Stomach smooth muscle (tissue), 2 donors: ENCODE results near the gene EFNB3.

Experiments
- H3K27ac ChIP-seq: one replicate; pipeline ENCODE4 v1.7.0; 2013; ENCODE audit warnings: mild to moderate bottlenecking, low read length, inconsistent platforms
- H3K27me3 ChIP-seq, 2 donors: one replicate each; pipeline ENCODE4 v1.7.0; 2013; ENCODE audit warnings: low read length in 2 of 2; ENCODE audit not compliant: insufficient read depth in 2 of 2, control insufficient read depth in 1 of 2
- H3K36me3 ChIP-seq, 2 donors: one replicate each; pipeline ENCODE4 v1.7.0; 2013; ENCODE audit warnings: low read length in 2 of 2; ENCODE audit not compliant: control insufficient read depth in 2 of 2, insufficient read depth in 2 of 2
- H3K4me1 ChIP-seq: one replicate; pipeline ENCODE4 v1.7.0; 2013; ENCODE audit warnings: low read length; ENCODE audit not compliant: control insufficient read depth, insufficient read depth
- H3K4me3 ChIP-seq, 2 donors: one replicate each; pipeline ENCODE4 v1.7.0; 2013; ENCODE audit warnings: low read length in 2 of 2
- H3K9ac ChIP-seq, 2 donors: one replicate each; pipeline ENCODE4 v1.7.0; 2013; ENCODE audit warnings: low read length in 2 of 2, mild to moderate bottlenecking in 1 of 2
- H3K9me3 ChIP-seq, 2 donors: one replicate each; pipeline ENCODE4 v1.7.0; 2013; ENCODE audit warnings: low read length in 2 of 2; ENCODE audit not compliant: control insufficient read depth in 2 of 2
- donor health status: healthy.
- donor health status: Pancreatic carcinoma.

The EFNB3 gene

DNA sequence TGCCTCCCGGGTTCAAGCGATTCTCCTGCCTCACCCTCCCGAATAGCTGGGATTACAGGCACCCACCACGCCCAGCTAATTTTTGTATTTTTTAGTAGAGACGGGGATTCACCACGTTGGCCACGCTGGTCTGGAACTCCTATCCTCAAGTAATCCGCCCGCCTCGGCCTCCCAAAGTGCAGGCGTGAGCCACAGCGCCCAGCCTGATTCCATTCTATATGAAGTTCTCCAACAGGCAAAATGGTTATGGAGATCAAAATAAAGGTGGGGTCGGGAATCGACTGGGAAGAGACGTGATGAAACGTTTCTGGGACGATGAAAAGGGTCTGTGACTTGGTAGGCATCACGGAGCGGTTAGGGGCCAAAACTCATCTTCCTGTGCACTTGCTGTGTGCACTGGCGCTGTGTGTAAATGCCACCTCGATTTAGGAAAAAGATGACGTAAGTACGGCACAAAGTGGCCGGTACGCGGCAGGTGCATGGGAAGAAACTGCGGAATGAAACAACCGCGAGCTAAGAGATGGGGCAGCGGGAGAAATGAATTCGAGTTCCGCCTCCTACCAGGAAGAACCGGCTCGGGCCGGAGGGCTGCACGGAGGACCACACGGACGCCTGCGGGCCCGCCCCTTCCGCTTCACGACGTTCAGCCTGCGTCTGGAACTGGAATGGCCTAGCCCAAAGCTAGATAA, 19.3 kb upstream of the EFNB3 start:
- Histone ChIP-seq H3K27ac (peak overlapping the region; percentile 98), H3K4me3 (peak overlapping the region; percentile 99 to 100), H3K9ac (peak overlapping the region; percentile 96 to 99), H3K9me3 (no peaks in the 10 kb centered on the region), H3K36me3 (no peaks in the 10 kb centered on the region), H3K4me1 (peaks cover 19% of the 10 kb centered on the region), H3K27me3 (no peaks in the 10 kb centered on the region)

DNA sequence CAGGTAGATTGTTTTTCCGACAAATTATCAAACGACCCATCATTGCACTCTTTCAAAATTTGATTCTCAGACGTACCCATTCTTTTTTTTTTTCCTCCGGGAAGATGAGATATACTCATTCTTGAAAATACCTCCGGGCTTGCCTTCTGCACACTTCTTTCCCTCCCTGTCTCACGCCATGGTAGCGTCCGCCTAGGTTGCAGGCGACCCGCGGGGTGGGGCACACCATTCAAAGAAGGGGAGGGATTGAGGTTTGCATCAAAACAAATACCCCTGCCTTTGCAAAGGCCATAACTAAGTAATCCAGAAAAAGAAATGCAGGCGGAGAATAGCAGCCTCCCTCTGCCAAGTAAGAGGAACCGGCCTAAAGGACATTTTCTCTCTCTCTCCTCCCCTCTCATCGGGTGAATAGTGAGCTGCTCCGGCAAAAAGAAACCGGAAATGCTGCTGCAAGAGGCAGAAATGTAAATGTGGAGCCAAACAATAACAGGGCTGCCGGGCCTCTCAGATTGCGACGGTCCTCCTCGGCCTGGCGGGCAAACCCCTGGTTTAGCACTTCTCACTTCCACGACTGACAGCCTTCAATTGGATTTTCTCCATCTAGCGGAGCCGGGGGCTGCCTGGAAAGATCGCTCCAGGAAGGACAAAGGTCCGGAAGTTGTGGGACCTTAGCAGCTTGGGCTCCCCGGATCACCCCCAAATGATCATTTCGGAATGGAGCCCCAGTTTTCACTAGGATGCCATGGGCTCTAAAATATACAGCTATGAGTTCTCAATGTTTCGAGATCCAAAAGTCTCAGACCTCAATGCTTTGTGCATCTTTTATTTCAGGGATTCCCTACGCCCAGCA, 18.6 kb upstream of the EFNB3 start:
- H3K4me3 ChIP-seq = peak overlapping the region; percentile 99 to 100
- H3K27ac ChIP-seq = peak overlapping the region; percentile 98
- no peaks in the 10 kb centered on the region for H3K36me3 ChIP-seq
- H3K27me3 ChIP-seq = no peaks in the 10 kb centered on the region
- H3K9me3 ChIP-seq = no peaks in the 10 kb centered on the region
- peak overlapping the region; percentile 96 to 99 for H3K9ac ChIP-seq
- H3K4me1 ChIP-seq = peaks cover 19% of the 10 kb centered on the region

DNA sequence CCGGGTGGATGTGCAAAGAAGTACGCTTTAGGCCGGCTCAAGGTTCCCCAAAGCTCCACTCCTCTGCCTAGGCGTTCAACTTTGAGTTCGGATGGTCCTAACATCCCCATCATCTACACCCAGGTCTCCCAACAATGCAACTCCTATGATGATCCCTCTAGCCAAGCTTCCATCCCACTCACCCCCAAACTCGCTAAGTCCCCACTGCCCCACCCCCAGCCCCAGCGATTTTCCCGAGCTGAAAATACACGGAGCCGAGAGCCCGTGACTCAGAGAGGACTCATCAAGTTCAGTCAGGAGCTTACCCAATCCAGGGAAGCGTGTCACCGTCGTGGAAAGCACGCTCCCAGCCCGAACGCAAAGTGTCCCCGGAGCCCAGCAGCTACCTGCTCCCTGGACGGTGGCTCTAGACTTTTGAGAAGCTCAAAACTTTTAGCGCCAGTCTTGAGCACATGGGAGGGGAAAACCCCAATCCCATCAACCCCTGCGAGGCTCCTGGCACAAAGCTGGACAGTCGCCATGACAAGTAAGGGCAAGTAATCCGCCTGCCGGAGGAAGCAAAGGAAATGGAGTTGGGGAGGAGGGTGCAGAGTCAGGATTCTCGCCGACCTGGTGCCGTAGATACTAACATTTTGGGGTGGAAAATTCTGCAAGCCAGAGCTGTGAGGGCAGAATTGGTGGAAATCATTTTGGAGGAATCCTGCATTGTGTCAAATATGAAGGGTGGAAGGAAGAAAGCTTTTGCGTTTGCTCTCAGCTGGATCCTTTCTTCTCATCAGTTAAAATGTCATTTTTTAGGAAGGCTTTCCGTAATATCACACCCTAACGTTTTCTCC, 17.7 kb upstream of the EFNB3 start, which contains the start of gene TP53:
TP53 (minus strand) TSS at position 419 of the 836 bp plus-strand sequence. CDS start 10,896 bp downstream, outside the sequence.
- H3K36me3 ChIP-seq = no peaks in the 10 kb centered on the region
- H3K4me1 ChIP-seq = peaks cover 19% of the 10 kb centered on the region
- peak within 1 kb of the TSS; percentile 98 for H3K27ac ChIP-seq
- no peaks in the 10 kb centered on the region for H3K9me3 ChIP-seq
- H3K4me3 ChIP-seq = peak within 1 kb of the TSS; percentile 99 to 100
- H3K9ac ChIP-seq = peak within 1 kb of the TSS; percentile 96 to 99
- no peaks in the 10 kb centered on the region for H3K27me3 ChIP-seq

DNA sequence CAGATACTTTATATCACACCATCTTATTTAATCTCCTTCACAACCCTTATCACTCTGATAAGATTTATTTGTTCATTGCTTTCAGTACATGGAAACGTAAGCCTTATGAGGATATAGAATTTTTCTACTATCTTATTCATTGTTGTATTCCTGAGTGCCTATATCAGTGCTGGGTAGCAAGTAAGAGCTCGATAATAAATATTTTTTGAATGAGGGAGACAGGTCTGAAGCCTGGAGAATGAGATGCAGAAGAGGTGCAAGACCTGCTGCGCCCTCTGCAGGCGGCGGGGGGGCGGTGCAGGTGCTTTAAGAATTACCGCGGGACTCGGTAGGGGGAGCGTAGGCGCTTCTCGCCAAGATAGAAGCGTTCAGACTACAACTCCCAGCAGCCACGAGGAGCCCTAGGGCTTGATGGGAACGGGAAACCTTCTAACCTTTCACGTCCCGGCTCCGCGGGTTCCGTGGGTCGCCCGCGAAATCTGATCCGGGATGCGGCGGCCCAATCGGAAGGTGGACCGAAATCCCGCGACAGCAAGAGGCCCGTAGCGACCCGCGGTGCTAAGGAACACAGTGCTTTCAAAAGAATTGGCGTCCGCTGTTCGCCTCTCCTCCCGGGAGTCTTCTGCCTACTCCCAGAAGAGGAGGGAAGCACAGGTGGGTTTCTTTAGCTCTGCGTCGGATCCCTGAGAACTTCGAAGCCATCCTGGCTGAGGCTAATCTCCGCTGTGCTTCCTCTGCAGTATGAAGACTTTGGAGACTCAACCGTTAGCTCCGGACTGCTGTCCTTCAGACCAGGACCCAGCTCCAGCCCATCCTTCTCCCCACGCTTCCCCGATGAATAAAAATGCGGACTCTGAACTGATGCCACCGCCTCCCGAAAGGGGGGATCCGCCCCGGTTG, 16.8 kb upstream of the EFNB3 start, which contains the start of gene WRAP53:
WRAP53 (plus strand) TSS at position 570 of the 900 bp plus-strand sequence; CDS start at position 742, 172 bp downstream.
- H3K4me3 ChIP-seq = peak within 1 kb of the TSS; percentile 99 to 100
- no peaks in the 10 kb centered on the region for H3K27me3 ChIP-seq
- H3K4me1 ChIP-seq = peaks cover 19% of the 10 kb centered on the region
- H3K9me3 ChIP-seq = no peaks in the 10 kb centered on the region
- peak within 1 kb of the TSS; percentile 98 for H3K27ac ChIP-seq
- H3K9ac ChIP-seq = peak within 1 kb of the TSS; percentile 96 to 99
- H3K36me3 ChIP-seq = no peaks in the 10 kb centered on the region

DNA sequence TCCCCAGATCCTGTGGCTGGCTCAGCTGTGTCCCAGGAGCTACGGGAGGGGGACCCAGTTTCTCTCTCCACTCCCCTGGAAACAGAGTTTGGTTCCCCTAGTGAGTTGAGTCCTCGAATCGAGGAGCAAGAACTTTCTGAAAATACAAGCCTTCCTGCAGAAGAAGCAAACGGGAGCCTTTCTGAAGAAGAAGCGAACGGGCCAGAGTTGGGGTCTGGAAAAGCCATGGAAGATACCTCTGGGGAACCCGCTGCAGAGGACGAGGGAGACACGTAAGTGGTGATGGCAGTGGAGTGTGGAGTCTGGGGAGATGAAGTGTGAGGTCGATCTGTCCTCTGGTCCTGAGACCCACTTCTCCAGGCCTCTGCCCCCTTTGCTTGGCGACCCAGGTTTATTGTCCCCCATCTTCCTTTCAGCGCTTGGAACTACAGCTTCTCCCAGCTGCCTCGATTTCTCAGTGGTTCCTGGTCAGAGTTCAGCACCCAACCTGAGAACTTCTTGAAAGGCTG, 16.1 kb upstream of the EFNB3 start:
- Histone ChIP-seq H3K9me3 (no peaks in the 10 kb centered on the region), H3K4me1 (peaks cover 19% of the 10 kb centered on the region), H3K27ac (peak overlapping the region; percentile 98), H3K36me3 (no peaks in the 10 kb centered on the region), H3K9ac (peak overlapping the region; percentile 91 to 94), H3K4me3 (peak overlapping the region; percentile 93 to 99), H3K27me3 (no peaks in the 10 kb centered on the region)

DNA sequence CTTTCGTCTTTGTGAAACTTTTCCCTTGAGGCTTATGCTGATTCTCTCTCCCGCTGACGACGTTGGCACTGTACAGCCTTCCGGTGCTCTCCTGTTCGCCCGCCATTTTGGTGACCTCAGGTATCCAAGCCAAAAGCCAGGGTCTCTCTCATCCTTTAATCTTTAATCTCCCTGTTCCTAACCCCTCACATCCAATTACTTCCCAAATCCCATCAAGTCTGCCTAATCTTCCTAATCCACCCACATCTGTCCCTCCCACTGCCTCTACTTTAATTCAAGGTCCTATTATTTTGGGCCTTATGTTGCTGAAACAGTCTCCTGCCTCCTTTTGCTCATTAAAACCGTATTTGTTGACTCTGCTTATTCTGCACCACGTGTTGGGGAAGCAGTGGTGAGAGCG, 9.4 kb upstream of the EFNB3 start:
- no peaks in the 10 kb centered on the region for H3K27me3 ChIP-seq
- H3K27ac ChIP-seq = no peak overlapping the region
- H3K4me3 ChIP-seq = no peak overlapping the region
- no peak overlapping the region for H3K9ac ChIP-seq
- H3K36me3 ChIP-seq = peaks cover 7 to 9% of the 10 kb centered on the region in 2 donors
- H3K4me1 ChIP-seq = no peaks in the 10 kb centered on the region
- no peaks in the 10 kb centered on the region for H3K9me3 ChIP-seq

DNA sequence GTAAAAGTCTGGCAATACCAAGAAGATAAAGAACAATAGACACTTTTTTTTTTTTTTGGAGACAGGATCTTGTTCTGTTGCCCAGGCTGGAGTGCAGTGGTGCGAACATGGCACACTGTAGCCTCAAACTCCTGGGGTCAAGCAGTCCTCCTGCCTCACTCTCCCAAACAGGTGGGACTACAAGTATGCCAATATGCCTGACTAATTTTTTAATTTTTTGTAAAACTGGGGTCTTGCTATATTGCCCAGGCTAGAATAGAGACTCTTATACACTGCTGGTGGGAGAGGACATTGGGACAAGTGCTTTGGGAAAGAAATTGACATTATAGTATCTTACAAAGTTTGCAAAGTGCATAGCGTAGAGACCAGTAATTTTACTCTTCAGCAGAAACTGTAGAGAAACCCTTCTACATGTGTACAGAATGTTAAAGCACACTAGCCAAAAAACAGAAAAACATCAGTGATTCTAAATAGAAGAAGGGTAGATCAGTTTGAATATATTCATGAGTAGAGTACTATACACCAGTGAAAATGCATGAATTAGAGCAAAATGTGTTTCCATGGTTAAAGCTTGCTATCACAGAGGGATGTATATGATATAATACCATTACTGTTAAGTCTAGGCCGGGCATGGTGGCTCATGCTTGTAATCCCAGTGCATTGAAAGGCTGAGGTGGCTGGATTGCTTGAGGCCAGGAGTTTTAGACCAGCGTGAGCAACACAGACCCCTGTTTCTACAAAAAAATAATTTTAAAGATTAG, 7.0 kb upstream of the EFNB3 start:
- H3K4me3 ChIP-seq = no peak overlapping the region
- H3K36me3 ChIP-seq = peaks cover 13 to 26% of the 10 kb centered on the region in 2 donors
- peaks cover 4 to 10% of the 10 kb centered on the region in 2 donors for H3K27me3 ChIP-seq
- no peak overlapping the region for H3K9ac ChIP-seq
- no peak overlapping the region for H3K27ac ChIP-seq
- no peaks in the 10 kb centered on the region for H3K4me1 ChIP-seq
- H3K9me3 ChIP-seq = no peaks in the 10 kb centered on the region

DNA sequence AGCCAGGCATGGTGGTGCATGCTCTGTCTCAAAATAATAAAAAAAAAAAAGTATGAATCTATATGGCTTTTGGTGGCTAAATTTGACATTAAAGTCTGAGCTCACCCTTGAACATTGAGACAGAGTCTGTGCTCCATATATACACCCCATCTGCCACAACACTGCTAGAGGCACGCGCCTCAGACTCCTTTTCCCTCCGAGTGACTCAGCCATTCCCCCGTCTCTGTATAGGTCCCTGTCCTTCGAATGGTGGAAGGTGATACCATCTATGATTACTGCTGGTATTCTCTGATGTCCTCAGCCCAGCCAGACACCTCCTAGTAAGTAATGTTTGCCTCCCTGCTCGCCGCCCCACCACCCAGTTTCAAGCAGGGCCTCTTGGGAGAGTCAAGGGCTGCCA, 4.5 kb upstream of the EFNB3 start:
- peaks cover 14% of the 10 kb centered on the region for H3K4me1 ChIP-seq
- no peak overlapping the region for H3K4me3 ChIP-seq
- H3K9ac ChIP-seq = no peak overlapping the region
- H3K27me3 ChIP-seq = peaks cover 27 to 29% of the 10 kb centered on the region in 2 donors
- H3K36me3 ChIP-seq = peaks cover 10 to 23% of the 10 kb centered on the region in 2 donors
- H3K9me3 ChIP-seq = no peaks in the 10 kb centered on the region
- H3K27ac ChIP-seq = no peak overlapping the region

DNA sequence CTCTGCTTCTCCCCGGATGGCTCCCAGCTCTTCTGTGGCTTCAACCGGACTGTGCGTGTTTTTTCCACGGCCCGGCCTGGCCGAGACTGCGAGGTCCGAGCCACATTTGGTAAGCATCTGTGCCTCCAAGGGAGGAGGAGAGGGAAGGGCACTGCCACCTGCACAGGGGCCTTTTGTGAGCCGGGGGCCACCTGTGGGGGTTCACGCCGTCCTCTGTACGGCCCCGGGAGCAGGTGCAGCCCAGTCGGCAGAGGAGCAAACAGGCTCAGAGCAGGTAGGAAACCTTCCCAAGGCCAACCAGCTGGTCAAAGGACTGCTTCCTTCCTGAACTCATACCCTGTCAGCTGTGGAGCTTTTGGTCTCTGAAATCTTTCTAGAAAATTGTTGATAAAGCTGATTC, 3.3 kb upstream of the EFNB3 start:
- H3K4me1 ChIP-seq = peaks cover 16% of the 10 kb centered on the region
- no peaks in the 10 kb centered on the region for H3K9me3 ChIP-seq
- peaks cover 38 to 41% of the 10 kb centered on the region in 2 donors for H3K27me3 ChIP-seq
- H3K9ac ChIP-seq = no peak overlapping the region
- H3K4me3 ChIP-seq = no peak overlapping the region
- H3K27ac ChIP-seq = no peak overlapping the region
- peaks cover 6 to 17% of the 10 kb centered on the region in 2 donors for H3K36me3 ChIP-seq
